ENCODE measurements around the gene SETD7. TPM values are rescaled to one million over a fixed set of nuclear protein-coding genes. Genes with fewer than 3 reads are reported as not detected.
"Not testable (repeated sequence)": the region's sequence is repeated elsewhere in the genome, so short reads cannot be mapped to it uniquely, and the experiment has no call there.

SETD7 gene
- total and polyA plus RNA-seq, 7 donors = 15.2 to 96.0 (median 78.4) TPM

- Histone ChIP-seq H3K9me3 (peaks cover 12% of the 10 kb centered on the region), H3K4me3 (no peak overlapping the region), H3K27ac (no peak overlapping the region), H3K36me3 (ENCODE audit: insufficient read depth in 1 of 2, low read depth in 1 of 2) (peaks cover 4 to 20% of the 10 kb centered on the region in 2 donors), H3K4me1 (no peaks in the 10 kb centered on the region), H3K27me3 (ENCODE audit: insufficient read depth in 3 of 3, low read length in 2 of 3) (no peaks in the 10 kb centered on the region)
- ATAC-seq (no peak), DNase-seq (no peak)
- intact Hi-C loops (cut with DNase I) = no loop called here
- no peak for TF ChIP-seq CTCF (IDR thresholded peaks at IDR 0.05)
These were observed 85.7 kb downstream of the SETD7 start for GRCh38 chr4:139470295-139470694.

DNA sequence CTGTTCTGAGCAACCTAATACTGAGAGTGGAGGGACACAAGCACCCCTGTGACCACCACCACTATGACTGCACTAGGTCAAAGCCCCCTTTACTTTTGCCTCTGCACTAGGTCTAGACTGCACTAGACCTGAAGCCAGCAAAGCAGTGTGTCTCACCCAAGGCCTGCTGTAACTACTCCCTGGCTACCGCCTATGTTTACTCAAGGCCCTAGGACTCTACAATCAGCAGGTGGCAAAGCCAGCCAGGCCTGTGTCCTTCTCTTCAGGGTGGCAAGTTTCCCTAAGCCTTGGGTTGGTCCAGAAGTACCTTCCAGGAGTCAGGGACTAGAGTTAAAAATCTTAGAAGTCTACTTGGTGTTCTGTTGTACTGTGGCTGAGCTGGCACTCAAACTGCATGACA, 86.2 kb downstream of the SETD7 start:
- DNase-seq (no peak), ATAC-seq (no peak)
- H3K9me3 ChIP-seq = peaks cover 12% of the 10 kb centered on the region
- 96 to 100% (median 100%) methylated on average over 1 of the region's 1 CpG for WGBS, 3 donors
- intact Hi-C loops (cut with DNase I) = loop anchor here in 1 of 2 donors (10.0 kb wide), 1 partner anchor 65 kb away; no protein-coding TSS in a partner anchor
- no peaks in the 10 kb centered on the region for H3K27me3 ChIP-seq (ENCODE audit: insufficient read depth in 3 of 3, low read length in 2 of 3)
- H3K4me3 ChIP-seq = no peak overlapping the region
- H3K27ac ChIP-seq = no peak overlapping the region
- no peaks in the 10 kb centered on the region for H3K4me1 ChIP-seq
- peaks cover 4 to 20% of the 10 kb centered on the region in 2 donors for H3K36me3 ChIP-seq (ENCODE audit: insufficient read depth in 1 of 2, low read depth in 1 of 2)
- no peak for TF ChIP-seq CTCF (IDR thresholded peaks at IDR 0.05)

DNA sequence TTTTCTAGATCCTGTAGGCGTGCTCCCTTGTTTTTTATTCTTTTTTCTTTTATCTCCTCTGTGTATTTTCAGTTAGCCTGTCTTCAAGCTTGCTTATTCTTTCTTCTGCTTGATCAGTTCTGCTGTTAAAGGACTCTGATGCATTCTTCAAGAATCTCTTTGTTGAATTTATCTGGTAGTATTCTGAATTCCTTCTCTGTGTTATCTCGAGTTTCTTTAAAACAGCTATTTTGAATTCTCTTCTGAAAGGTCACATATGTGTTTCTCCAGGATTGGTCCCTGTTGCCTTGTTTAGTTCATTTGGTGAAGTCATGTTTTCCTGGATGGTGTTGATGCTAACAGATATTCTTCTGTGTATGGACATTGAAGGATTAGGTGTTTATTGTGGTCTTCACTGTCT, 86.8 kb downstream of the SETD7 start:
- ATAC-seq (no peak), DNase-seq (no peak)
- H3K4me1 ChIP-seq = no peaks in the 10 kb centered on the region
- 94 to 97% (median 96%) methylated on average over 2 of the region's 2 CpGs for WGBS, 3 donors
- H3K9me3 ChIP-seq = peaks cover 12% of the 10 kb centered on the region
- no peaks in the 10 kb centered on the region for H3K27me3 ChIP-seq (ENCODE audit: insufficient read depth in 3 of 3, low read length in 2 of 3)
- intact Hi-C loops (cut with DNase I) = loop anchor here in 1 of 2 donors (10.0 kb wide), 1 partner anchor 64 kb away; no protein-coding TSS in a partner anchor
- H3K36me3 ChIP-seq (ENCODE audit: insufficient read depth in 1 of 2, low read depth in 1 of 2) = peaks cover 4 to 15% of the 10 kb centered on the region in 2 donors
- no peak for TF ChIP-seq CTCF (IDR thresholded peaks at IDR 0.05)
- H3K4me3 ChIP-seq = no peak overlapping the region
- no peak overlapping the region for H3K27ac ChIP-seq

- not testable (repeated sequence) for ATAC-seq; H3K4me1 ChIP-seq; H3K4me3 ChIP-seq; H3K27me3 ChIP-seq (ENCODE audit: insufficient read depth in 3 of 3, low read length in 2 of 3); H3K27ac ChIP-seq; DNase-seq
- H3K36me3 ChIP-seq (ENCODE audit: insufficient read depth in 1 of 2, low read depth in 1 of 2) = peaks cover 4 to 12% of the 10 kb centered on the region in 2 donors
- intact Hi-C loops (cut with DNase I) = loop anchor here in 1 of 2 donors (10.0 kb wide), 1 partner anchor 64 kb away; no protein-coding TSS in a partner anchor
- peaks cover 12% of the 10 kb centered on the region for H3K9me3 ChIP-seq
These were observed 87.3 kb downstream of the SETD7 start for GRCh38 chr4:139468756-139469155.

- 70 to 76% (median 72%) methylated on average over 4 of the region's 4 CpGs for WGBS, 3 donors
- Histone ChIP-seq H3K36me3 (ENCODE audit: insufficient read depth in 1 of 2, low read depth in 1 of 2) (no peaks in the 10 kb centered on the region), H3K27me3 (ENCODE audit: insufficient read depth in 3 of 3, low read length in 2 of 3) (no peaks in the 10 kb centered on the region), H3K9me3 (peaks cover 12% of the 10 kb centered on the region), H3K27ac (no peak overlapping the region), H3K4me1 (no peaks in the 10 kb centered on the region), H3K4me3 (no peak overlapping the region)
- no peak for DNase-seq
- ATAC-seq = no peak
- intact Hi-C loops (cut with DNase I) = loop anchor here in 1 of 2 donors (10.0 kb wide), 1 partner anchor 61 kb away; no protein-coding TSS in a partner anchor
- no peak for TF ChIP-seq CTCF (IDR thresholded peaks at IDR 0.05)
These were observed 90.1 kb downstream of the SETD7 start for GRCh38 chr4:139465922-139466321.

DNA sequence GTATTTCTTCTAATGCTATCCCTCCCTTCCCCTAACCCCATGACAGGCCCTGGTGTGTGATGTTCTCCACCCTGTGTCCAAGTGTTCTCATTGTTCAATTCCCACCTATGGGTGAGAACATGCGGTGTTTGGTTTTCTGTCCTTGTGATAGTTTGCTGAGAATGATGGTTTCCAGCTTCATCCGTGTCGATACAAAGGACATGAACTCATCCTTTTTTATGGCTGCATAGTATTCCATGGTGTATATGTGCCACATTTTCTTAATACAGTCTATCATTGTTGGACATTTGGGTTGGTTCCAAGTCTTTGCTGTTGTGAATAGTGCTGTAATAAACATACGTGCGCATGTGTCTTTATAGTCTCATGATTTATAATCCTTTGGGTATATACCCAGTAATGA, 91.5 kb downstream of the SETD7 start:
- not testable (repeated sequence) for H3K27me3 ChIP-seq (ENCODE audit: insufficient read depth in 3 of 3, low read length in 2 of 3); H3K36me3 ChIP-seq (ENCODE audit: insufficient read depth in 1 of 2, low read depth in 1 of 2); H3K4me1 ChIP-seq; H3K4me3 ChIP-seq; ATAC-seq; DNase-seq; H3K27ac ChIP-seq
- peaks cover 12% of the 10 kb centered on the region for H3K9me3 ChIP-seq
- intact Hi-C loops (cut with DNase I) = loop anchor here in 1 of 2 donors (10.0 kb wide), 1 partner anchor 60 kb away; no protein-coding TSS in a partner anchor
- 95 to 96% (median 96%) methylated on average over 5 of the region's 5 CpGs for WGBS, 3 donors
